Activated CD4-positive, alpha-beta T cell treated with anti-CD3 and anti-CD28 coated beads for 4 hours (primary cell): ENCODE measurements around the gene SPEN.
A peak's percentile ranks its signal among the peaks of the same experiment; 100 is the strongest.

Experiments used
- DNase-seq, 2 donors: peaks; one replicate each; pipeline ENCODE4 v3.0.0-alpha.2; 2020

The SPEN gene

DNA sequence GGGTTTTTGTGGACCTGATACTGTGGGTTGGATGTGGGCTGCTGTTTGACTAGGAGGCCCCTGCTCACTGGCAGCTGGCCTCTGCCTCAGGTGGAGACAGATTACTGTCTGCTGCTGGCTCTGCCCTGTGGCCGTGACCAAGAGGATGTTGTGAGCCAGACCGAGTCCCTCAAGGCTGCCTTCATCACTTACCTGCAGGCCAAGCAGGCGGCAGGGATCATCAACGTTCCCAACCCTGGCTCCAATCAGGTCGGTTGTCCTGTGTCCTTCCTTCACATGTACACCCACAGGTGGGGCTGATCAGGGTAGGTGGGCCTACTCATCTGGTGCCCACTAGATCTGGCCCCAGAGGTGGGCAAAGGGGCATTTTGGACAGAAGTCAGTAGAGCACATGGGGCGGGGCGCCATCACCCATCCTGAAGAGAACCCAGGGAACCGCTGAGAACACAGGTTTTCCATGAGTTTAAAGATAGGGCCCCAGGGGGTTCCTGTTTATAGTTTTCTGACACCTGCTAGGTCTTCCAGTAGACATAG is 91.2 kb downstream of the SPEN start:
- DNase-seq = no peak

- no peak for DNase-seq
Measured at GRCh38 chr1:15939181-15940109, 91.9 kb downstream of the SPEN start.

- no peak for DNase-seq
Measured at GRCh38 chr1:15940110-15941043, 92.9 kb downstream of the SPEN start.

- DNase-seq = no peak
Measured at GRCh38 chr1:15941044-15941840, 93.7 kb downstream of the SPEN start.

- DNase-seq = no peak
Measured at GRCh38 chr1:15941899-15942660, 94.6 kb downstream of the SPEN start.

DNA sequence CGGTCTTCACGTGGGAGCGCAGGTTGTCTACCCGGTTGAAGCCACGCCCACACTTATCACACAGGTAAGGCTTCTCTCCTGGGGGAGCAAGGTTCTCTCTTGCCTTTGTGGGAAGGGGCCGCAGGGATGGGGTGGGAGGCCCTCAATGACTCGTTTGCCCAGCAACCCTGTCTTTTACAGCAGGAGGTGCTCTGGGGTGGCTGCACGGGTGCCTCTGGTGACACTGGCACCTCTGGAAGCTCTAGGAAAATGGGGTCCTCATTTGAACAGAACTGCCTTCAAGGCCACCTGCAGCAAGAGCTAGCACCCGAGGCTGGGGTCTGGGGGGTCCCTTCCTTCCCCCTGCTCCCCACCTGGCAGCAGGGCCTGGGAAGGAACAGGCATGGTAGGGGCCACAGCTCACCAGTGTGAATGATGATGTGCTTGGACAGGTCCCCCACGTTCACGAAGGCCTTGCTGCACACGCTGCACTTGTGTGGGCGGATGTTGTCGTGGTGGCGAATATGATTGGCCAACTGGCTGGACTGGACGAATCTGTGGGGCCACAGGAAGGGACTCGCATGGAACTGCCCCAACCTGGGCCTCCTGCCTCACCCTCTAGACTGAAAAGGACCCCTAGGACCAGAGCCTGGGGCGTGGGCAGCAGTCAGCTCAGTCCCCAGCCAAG is 95.3 kb downstream of the SPEN start:
- DNase-seq = no peak

DNA sequence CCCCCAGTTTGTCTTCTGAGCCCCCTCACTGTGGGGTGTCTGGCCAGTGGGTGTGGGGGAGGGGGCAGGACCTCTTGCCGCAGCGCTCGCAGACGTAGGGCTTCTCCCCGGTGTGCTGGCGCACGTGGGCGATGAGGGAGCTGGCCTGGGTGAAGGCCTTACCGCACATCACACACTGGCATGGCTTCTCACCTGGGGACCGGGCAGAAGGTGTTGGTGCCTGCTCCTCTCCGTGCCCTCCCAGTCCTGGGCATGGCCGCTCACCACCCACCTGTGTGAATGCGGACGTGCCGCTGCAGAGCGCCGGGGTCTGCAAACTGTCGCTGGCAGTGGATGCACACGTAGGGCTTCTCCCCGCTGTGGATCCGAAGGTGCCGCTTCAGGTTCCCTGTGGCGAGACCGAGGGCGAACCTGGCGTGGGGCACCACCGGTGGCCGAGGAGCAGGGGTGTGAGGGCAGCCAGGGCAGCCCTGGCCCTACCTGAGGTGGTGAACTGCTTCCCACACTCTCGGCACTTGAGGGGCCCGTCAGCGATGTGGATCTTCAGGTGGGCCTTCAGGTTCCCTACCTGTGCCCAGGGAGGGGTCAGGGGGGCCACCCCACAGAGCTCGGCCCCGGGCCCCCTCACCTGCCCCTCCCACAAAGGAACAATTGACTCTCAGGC is 96.0 kb downstream of the SPEN start:
- no peak for DNase-seq

DNA sequence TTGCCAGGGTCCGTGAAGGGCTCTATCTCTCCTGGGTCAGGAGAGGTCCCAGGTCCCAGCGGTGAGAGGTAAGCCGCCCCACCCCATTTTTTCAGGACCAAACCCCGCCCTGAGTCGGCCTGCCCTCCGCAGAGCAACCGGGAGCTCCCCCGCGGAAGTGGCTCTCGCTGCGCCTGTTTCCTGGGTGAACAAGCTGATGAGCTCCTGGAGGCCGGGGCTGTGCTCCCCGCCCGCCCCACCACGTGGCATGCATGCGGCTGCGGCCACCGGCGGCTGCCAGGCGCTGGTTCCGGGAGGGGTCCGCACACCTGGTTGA is 96.4 kb downstream of the SPEN start:
- DNase-seq = no peak

GRCh38 chr1:15944308-15945010 is 97.0 kb downstream of the SPEN start:
- no peak for DNase-seq

GRCh38 chr1:15945011-15945831 is 97.7 kb downstream of the SPEN start:
- no peak for DNase-seq

DNA sequence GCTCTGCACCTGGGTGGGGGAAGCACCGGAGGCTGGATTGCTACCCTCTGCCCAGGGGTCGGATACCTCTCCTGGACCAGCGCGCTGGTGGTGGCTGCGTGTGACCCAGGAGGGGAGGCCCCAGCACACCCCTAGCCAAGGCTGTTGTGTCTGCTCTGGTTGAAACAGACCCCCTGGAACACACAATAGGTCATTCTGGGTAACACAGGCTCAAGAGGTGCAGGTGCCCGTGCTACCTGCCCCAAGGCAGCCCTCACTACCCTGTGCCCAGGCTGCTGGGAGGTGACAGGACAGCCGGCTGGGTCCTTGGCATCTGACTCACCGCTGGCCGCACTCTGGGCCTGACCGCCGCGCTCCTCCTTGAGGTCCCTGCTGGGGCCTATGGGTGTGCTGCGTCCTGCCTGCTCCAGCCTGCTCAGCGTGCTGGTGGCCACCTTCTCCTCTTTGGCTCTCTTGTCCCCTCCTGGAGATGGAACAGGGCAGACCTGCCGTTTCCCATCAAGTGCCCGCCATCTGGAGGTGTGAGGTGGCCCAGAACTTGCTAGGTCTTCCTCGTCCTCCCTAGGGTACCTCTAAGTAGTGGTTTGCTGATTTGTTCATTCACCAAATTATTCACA is 98.4 kb downstream of the SPEN start:
- DNase-seq = no peak

DNA sequence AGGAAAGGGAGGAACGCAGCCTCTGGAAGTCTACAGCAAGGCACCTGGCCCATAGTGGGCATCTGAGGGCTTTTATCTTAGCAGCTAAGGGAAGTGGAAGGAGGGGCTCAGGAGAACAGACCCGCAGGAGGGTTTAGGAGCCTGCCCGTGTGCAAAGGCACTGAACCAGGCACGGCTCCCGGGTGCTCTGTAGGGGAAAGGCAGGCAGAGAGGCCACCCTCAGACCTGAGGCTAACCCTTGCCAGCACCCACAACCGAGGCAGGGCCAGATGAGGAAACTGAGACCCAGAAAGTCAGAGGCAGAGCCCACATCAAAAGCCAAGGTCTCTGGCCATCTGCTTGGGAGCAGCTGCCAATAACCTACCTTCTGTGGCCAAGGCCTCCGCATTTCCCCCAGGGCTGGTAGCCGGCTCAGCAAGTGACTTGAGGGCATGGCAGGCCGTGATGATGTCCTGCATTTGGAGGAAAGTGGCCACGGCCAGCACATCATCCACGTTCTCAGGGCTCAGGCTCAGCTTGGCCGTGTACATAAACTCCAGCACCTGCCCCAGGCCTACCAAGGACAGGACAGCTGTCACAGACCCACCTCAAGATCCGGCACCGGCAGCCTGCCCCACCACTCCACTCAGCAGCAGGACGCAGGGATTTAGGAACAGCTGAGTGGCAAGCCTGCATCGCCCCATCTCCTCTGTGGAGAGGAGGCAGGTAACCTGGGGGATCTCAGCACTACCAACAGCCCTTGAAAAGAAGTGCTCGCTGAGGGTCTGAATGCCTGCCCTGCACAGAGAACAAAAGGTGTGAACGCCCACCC is 99.3 kb downstream of the SPEN start:
- no peak for DNase-seq

- no peak for DNase-seq
Measured at GRCh38 chr1:15947382-15948090, 100.0 kb downstream of the SPEN start.

DNA sequence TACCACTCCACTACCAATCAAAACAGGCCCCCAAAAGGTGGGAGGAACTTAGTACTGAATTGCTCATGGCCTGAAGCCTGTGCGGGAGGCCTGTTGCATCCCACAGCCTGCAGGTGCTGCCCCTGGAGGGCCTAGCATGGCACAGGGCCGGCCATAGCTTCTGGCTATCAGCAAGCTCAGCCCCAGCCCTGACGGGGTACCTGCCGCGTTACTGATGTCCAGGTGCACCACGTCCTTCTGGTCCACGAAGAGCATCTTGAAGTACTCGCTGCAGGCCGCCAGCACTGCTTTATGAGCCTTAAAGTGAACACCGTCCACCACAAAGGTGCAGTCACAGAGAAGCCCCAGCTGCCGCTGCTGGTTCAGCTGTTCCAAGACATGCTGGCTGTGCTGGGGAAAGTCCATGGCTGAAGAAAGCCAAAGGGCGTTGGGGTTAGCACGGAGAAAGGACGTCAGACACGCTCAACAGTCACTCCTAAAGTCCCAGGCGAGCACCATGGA is 100.6 kb downstream of the SPEN start:
- no peak for DNase-seq

DNA sequence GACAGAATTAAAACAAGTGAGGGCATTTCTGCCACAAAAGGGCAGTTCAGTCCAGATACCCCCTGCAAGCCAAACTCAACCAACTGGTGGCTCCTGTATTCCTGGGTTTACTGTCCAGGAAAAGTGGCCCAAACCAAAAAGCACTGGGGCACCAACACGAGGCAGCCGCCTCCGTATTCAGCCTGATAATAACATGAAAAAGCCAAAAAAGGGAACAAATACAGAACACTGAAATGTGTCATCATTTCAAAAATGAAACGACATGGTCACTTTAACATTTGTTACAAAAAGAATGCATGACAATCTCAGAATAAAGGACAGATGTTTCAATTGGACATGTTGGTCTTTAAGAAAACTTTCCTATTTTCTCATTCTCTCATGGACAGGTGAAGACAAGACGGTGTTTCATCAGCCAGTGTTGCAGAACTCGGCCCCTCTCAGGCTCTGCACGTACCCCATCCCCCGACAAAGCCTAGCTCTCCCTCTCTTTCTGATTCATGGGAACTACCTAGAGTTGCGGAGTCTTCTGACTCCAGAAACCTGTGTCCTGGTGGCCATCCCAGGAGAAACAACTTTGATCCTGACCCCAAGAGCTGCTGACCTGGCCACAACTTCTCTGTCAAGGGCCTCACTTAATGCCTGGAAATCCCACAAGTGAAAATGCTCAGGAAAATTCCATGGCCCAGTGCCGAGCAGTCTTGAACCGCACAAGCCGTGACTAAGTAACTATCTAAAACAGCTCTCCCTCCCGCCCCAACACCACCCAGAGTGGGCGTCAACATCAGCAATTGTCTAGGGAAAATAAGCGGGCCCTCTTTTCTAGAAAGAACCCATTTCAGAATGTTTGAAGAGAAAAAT is 101.3 kb downstream of the SPEN start:
- DNase-seq = peak; percentile 64 to 65
